Measurements from ENCODE around the gene SFT2D1. TPM values are rescaled to one million over a fixed set of nuclear protein-coding genes. Genes with fewer than 3 reads are reported as not detected.

The SFT2D1 gene
- total RNA-seq, 1 experiment from 2014 or later, result 54.1 TPM

DNA sequence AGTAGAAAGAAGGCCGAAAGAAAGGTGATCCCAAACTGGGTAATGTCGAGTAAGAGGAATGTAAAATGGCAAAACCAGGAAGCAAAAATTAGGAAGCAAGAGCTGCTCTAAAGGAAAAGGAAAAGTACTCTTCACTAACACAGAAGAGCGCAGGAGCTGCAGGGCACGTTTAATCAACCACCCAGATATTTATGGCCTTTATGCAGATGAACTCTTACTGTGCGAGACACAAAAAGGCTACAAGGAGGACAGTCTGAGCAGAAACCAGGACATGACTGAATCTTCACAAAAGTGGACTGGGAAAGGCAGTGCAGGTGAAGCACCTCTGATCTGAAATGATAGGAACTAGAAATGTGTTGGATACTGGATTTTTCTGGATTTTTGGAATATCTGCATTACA, 18.9 kb downstream of the SFT2D1 start:
- BruUV-seq (replicated peaks), result no TSS peak
- in situ Hi-C loops (cut with HindIII; ENCODE audit: low pct_unique_long_range_greater_than_20kb, low sequenced_read_pairs), result no loop called here
- POLR2A ChIA-PET, result no interaction called here
- Histone ChIP-seq H3K4me1 (ENCODE audit: control insufficient read depth, insufficient read depth, low read length) (no peaks in the 10 kb centered on the region), H3K36me3 (ENCODE audit: control insufficient read depth, insufficient read depth, low read length) (peaks cover 20% of the 10 kb centered on the region), H3K27ac (ENCODE audit: low read length) (no peak overlapping the region), H3K27me3 (ENCODE audit: control insufficient read depth, insufficient read depth, low read length) (no peaks in the 10 kb centered on the region), H3K9me3 (ENCODE audit: control insufficient read depth, insufficient read depth, low read depth, low read length) (no peaks in the 10 kb centered on the region), H3K4me3 (ENCODE audit: low read depth in 2 of 2, low read length in 2 of 2) (no peak overlapping the region)
- intact Hi-C loops (cut with micrococcal nuclease; ENCODE audit: unreplicated experiment), result no loop called here
- CTCF ChIA-PET, result no interaction called here
- DNase-seq (ENCODE audit: low read depth, low spot score) (no peak), ATAC-seq (no peak)
- TF ChIP-seq TCF7L2 (IDR thresholded peaks at IDR 0.05; ENCODE audit: low read depth, low read length) (no peak), SIN3A (IDR thresholded peaks at IDR 0.05; ENCODE audit: borderline replicate concordance, insufficient read depth, low read depth, low read length) (no peak), POLR2AphosphoS5 (IDR thresholded peaks at IDR 0.05; ENCODE audit: low read depth, low read length) (no peak)
- TF ChIP-seq, protein P1, sequence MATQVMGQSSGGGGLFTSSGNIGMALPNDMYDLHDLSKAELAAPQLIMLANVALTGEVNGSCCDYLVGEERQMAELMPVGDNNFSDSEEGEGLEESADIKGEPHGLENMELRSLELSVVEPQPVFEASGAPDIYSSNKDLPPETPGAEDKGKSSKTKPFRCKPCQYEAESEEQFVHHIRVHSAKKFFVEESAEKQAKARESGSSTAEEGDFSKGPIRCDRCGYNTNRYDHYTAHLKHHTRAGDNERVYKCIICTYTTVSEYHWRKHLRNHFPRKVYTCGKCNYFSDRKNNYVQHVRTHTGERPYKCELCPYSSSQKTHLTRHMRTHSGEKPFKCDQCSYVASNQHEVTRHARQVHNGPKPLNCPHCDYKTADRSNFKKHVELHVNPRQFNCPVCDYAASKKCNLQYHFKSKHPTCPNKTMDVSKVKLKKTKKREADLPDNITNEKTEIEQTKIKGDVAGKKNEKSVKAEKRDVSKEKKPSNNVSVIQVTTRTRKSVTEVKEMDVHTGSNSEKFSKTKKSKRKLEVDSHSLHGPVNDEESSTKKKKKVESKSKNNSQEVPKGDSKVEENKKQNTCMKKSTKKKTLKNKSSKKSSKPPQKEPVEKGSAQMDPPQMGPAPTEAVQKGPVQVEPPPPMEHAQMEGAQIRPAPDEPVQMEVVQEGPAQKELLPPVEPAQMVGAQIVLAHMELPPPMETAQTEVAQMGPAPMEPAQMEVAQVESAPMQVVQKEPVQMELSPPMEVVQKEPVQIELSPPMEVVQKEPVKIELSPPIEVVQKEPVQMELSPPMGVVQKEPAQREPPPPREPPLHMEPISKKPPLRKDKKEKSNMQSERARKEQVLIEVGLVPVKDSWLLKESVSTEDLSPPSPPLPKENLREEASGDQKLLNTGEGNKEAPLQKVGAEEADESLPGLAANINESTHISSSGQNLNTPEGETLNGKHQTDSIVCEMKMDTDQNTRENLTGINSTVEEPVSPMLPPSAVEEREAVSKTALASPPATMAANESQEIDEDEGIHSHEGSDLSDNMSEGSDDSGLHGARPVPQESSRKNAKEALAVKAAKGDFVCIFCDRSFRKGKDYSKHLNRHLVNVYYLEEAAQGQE (IDR thresholded peaks at IDR 0.05; ENCODE audit: insufficient read depth in 1 of 2, low read depth in 2 of 2, low read length in 1 of 2), result no peak
- TF ChIP-seq, protein P2, sequence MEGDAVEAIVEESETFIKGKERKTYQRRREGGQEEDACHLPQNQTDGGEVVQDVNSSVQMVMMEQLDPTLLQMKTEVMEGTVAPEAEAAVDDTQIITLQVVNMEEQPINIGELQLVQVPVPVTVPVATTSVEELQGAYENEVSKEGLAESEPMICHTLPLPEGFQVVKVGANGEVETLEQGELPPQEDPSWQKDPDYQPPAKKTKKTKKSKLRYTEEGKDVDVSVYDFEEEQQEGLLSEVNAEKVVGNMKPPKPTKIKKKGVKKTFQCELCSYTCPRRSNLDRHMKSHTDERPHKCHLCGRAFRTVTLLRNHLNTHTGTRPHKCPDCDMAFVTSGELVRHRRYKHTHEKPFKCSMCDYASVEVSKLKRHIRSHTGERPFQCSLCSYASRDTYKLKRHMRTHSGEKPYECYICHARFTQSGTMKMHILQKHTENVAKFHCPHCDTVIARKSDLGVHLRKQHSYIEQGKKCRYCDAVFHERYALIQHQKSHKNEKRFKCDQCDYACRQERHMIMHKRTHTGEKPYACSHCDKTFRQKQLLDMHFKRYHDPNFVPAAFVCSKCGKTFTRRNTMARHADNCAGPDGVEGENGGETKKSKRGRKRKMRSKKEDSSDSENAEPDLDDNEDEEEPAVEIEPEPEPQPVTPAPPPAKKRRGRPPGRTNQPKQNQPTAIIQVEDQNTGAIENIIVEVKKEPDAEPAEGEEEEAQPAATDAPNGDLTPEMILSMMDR (IDR thresholded peaks at IDR 0.05), result no peak

DNA sequence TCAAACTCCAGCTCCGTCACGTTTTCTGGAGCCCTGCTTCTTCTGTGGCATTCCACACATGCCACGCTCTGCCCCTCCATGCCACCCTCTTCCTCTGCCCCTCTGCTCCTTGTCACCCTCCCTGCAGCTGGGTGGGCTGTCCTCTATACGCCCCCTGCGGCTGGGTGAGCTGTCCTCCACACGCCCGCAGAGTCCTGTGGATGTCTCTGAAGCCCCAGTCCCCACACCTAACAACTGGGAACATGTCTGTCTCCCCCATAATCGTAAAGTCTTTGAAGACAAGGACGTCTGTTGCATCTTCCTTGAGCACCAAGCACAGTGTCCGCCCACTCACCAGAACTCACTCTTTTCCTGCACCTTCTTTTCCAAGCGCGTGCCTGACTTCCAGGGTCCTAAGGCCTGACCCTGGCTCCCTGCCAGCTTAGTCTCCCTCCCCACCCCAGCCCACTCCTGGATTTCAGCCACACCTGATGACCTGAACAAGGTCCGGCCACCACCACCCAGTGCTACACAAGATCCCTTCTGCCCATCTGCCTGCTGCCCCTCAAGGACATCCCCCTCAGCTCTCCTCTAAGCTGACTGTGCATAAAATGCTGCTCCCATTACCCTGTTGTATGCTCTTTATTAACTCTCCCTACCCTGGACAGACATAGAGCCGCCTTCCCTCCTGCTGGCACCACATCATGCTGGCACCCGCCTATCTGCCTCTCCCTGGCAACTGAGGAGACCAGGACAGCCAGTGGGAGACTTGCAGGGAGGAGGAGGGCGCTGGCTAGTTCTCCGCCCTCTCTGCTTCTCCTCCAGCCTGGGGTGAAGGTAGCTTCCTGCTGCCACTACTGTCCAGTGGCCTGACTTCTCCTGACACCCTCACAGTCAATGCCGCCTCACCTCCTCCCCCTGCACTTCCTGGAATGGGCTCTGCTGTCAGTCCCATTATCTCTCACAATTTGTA, 23.4 kb downstream of the SFT2D1 start:
- DNase-seq (ENCODE audit: low read depth, low spot score) (no peak), ATAC-seq (peak; percentile 51; the same call in 1 of the 2 replicates)
- intact Hi-C loops (cut with micrococcal nuclease; ENCODE audit: unreplicated experiment) (no loop called here), in situ Hi-C loops (cut with HindIII; ENCODE audit: low pct_unique_long_range_greater_than_20kb, low sequenced_read_pairs) (no loop called here)
- H3K4me3 ChIP-seq (ENCODE audit: low read depth in 2 of 2, low read length in 2 of 2), result no peak overlapping the region
- CTCF ChIA-PET, result interaction anchor here (0.6 kb wide), 1 partner anchor 62 kb away, joined by 4 read pairs; no protein-coding TSS in a partner anchor
- H3K4me1 ChIP-seq (ENCODE audit: control insufficient read depth, insufficient read depth, low read length), result no peaks in the 10 kb centered on the region
- POLR2A ChIA-PET, result interaction anchor here (0.6 kb wide), 1 partner anchor 8 kb away, joined by 3 read pairs; no protein-coding TSS in a partner anchor
- H3K36me3 ChIP-seq (ENCODE audit: control insufficient read depth, insufficient read depth, low read length), result peaks cover 6% of the 10 kb centered on the region; the same call in 1 of the 2 replicates
- no TSS peak for BruUV-seq (replicated peaks)
- H3K27me3 ChIP-seq (ENCODE audit: control insufficient read depth, insufficient read depth, low read length), result no peaks in the 10 kb centered on the region
- no peak for TF ChIP-seq TCF7L2 (IDR thresholded peaks at IDR 0.05; ENCODE audit: low read depth, low read length)
- TF ChIP-seq POLR2AphosphoS5 (IDR thresholded peaks at IDR 0.05; ENCODE audit: low read depth, low read length), result no peak
- H3K9me3 ChIP-seq (ENCODE audit: control insufficient read depth, insufficient read depth, low read depth, low read length), result no peaks in the 10 kb centered on the region
- H3K27ac ChIP-seq (ENCODE audit: low read length), result no peak overlapping the region

DNA sequence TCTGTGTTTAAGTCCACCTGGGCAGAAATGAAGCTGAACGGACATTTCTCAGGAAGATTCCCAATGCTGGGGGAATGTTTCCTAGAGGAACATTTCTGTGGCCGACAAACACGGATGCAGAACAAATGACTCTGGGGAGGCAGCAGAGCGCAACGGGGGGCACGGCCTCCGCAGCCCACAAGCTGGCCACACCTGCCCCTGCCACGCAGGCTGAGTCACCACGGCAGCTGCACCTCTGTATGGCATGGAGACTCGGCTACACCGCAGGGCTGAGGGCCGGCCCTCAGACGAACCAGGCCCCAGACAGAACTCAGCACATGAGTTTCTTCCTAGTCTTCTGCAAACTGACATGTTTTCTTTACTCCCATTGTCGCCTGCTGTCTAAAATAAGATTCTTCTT, 24.1 kb downstream of the SFT2D1 start:
- H3K27me3 ChIP-seq (ENCODE audit: control insufficient read depth, insufficient read depth, low read length), result no peaks in the 10 kb centered on the region
- BruUV-seq (replicated peaks), result no TSS peak
- H3K36me3 ChIP-seq (ENCODE audit: control insufficient read depth, insufficient read depth, low read length), result peaks cover 4% of the 10 kb centered on the region; the same call in 1 of the 2 replicates
- intact Hi-C loops (cut with micrococcal nuclease; ENCODE audit: unreplicated experiment) (no loop called here), in situ Hi-C loops (cut with HindIII; ENCODE audit: low pct_unique_long_range_greater_than_20kb, low sequenced_read_pairs) (no loop called here)
- TF ChIP-seq, protein P1 (IDR thresholded peaks at IDR 0.05; ENCODE audit: insufficient read depth in 1 of 2, low read depth in 2 of 2, low read length in 1 of 2), result no peak
- no peak for TF ChIP-seq TCF7L2 (IDR thresholded peaks at IDR 0.05; ENCODE audit: low read depth, low read length)
- TF ChIP-seq, protein P2 (IDR thresholded peaks at IDR 0.05), result no peak
- TF ChIP-seq POLR2AphosphoS5 (IDR thresholded peaks at IDR 0.05; ENCODE audit: low read depth, low read length), result no peak
- no peak for TF ChIP-seq SIN3A (IDR thresholded peaks at IDR 0.05; ENCODE audit: borderline replicate concordance, insufficient read depth, low read depth, low read length)
- ATAC-seq, result peak; percentile 71
- H3K4me3 ChIP-seq (ENCODE audit: low read depth in 2 of 2, low read length in 2 of 2), result no peak overlapping the region
- CTCF ChIA-PET, result no interaction called here
- no peak for DNase-seq (ENCODE audit: low read depth, low spot score)
- H3K27ac ChIP-seq (ENCODE audit: low read length), result no peak overlapping the region
- no peaks in the 10 kb centered on the region for H3K9me3 ChIP-seq (ENCODE audit: control insufficient read depth, insufficient read depth, low read depth, low read length)
- POLR2A ChIA-PET, result no interaction called here
- no peaks in the 10 kb centered on the region for H3K4me1 ChIP-seq (ENCODE audit: control insufficient read depth, insufficient read depth, low read length)

All from Panc1 (cell line).